ENCODE data around the gene FGFR2. TPM values are rescaled to one million over a fixed set of nuclear protein-coding genes. Genes with fewer than 3 reads are reported as not detected.

FGFR2 gene
- polyA plus RNA-seq, 1 experiment: not detected

DNA sequence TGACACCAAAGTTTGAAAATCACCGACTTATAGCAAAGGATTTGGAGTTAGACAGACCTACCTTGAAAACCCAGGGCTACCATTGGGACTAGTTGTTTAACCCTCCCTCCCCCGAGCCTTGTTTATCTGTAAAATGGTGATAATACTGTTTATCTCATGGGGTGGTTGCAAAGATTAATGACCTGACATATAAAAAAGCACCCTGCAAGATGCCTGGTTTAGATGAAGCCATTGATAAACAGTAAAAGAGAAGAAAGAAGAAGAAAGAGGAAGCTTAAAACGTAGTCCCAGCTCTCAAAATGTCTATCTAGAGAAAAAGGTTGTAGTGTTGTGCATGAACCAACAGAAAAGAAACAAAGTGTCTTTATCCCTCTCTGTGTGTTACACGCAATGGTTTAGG, 145.7 kb downstream of the FGFR2 start:
- Histone ChIP-seq H3K27me3 (ENCODE audit: control insufficient read depth, insufficient read depth, low read length) (no peaks in the 10 kb centered on the region), H3K27ac (ENCODE audit: low read depth, low read length) (no peak overlapping the region), H3K9me3 (ENCODE audit: control insufficient read depth, insufficient read depth, low read length) (peaks cover 47% of the 10 kb centered on the region), H3K4me3 (ENCODE audit: low read depth, low read length) (no peak overlapping the region)
- TF ChIP-seq, protein P1, sequence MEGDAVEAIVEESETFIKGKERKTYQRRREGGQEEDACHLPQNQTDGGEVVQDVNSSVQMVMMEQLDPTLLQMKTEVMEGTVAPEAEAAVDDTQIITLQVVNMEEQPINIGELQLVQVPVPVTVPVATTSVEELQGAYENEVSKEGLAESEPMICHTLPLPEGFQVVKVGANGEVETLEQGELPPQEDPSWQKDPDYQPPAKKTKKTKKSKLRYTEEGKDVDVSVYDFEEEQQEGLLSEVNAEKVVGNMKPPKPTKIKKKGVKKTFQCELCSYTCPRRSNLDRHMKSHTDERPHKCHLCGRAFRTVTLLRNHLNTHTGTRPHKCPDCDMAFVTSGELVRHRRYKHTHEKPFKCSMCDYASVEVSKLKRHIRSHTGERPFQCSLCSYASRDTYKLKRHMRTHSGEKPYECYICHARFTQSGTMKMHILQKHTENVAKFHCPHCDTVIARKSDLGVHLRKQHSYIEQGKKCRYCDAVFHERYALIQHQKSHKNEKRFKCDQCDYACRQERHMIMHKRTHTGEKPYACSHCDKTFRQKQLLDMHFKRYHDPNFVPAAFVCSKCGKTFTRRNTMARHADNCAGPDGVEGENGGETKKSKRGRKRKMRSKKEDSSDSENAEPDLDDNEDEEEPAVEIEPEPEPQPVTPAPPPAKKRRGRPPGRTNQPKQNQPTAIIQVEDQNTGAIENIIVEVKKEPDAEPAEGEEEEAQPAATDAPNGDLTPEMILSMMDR (IDR thresholded peaks at IDR 0.05; ENCODE audit: low read depth, low read length): no peak
- DNase-seq (ENCODE audit: low read depth, low spot score): no peak
- POLR2A ChIA-PET: no interaction called here
- CTCF ChIA-PET: no interaction called here

DNA sequence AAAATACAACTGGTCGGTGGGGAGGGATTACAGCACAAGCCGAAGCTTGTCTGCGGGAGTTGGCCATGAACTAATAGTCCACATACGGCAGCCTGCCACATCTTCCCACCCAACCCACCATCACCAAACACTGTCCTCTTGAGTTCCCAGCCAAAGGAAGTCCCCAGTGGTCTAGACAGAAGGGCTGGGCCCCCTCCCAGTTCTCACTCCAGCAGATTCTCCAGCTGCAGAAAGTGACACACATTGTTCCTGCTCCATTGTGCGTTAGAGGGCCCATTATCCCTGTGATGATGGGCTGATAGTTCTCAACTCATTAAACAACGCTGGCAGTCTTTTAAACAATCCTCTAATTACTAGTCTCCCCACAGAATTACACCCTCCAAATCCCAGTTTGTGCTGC, 148.0 kb downstream of the FGFR2 start:
- no peaks in the 10 kb centered on the region for H3K27me3 ChIP-seq (ENCODE audit: control insufficient read depth, insufficient read depth, low read length)

DNA sequence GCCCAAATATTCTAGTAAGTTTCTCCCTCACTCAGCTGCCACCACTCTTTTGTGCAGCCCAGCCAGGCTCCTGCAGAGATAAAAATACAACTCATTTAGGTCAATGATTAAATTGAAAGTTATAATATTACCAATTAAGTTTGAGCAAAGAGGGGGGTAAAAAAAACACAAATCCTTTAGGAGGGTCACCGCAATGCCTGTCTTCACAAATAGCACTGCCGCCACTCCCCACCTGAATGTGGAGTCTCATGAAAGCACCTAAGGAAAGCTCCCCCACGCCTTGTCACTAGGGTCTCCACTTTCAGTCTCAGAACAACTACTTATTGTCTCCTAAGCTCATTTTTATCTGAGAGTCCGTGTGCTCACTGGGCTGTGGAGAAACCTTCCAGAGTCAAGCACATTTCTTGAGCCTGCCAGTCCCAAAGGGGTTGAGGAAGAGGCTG, 148.7 kb downstream of the FGFR2 start:
- Histone ChIP-seq H3K27ac (ENCODE audit: low read depth, low read length) (no peak overlapping the region), H3K27me3 (ENCODE audit: control insufficient read depth, insufficient read depth, low read length) (no peaks in the 10 kb centered on the region), H3K4me3 (ENCODE audit: low read depth, low read length) (no peak overlapping the region), H3K9me3 (ENCODE audit: control insufficient read depth, insufficient read depth, low read length) (peaks cover 44% of the 10 kb centered on the region)
- CTCF ChIA-PET: no interaction called here
- POLR2A ChIA-PET: no interaction called here
- TF ChIP-seq, protein P1 (IDR thresholded peaks at IDR 0.05; ENCODE audit: low read depth, low read length): no peak
- no peak for DNase-seq (ENCODE audit: low read depth, low spot score)

More for the DNA sequence above, 148.0 kb downstream of the FGFR2 start:
- H3K27ac ChIP-seq (ENCODE audit: low read depth, low read length): no peak overlapping the region
- POLR2A ChIA-PET: no interaction called here
- TF ChIP-seq, protein P1 (IDR thresholded peaks at IDR 0.05; ENCODE audit: low read depth, low read length): no peak
- H3K9me3 ChIP-seq (ENCODE audit: control insufficient read depth, insufficient read depth, low read length): peaks cover 44% of the 10 kb centered on the region
- CTCF ChIA-PET: no interaction called here
- H3K4me3 ChIP-seq (ENCODE audit: low read depth, low read length): no peak overlapping the region
- no peak for DNase-seq (ENCODE audit: low read depth, low spot score)

DNA sequence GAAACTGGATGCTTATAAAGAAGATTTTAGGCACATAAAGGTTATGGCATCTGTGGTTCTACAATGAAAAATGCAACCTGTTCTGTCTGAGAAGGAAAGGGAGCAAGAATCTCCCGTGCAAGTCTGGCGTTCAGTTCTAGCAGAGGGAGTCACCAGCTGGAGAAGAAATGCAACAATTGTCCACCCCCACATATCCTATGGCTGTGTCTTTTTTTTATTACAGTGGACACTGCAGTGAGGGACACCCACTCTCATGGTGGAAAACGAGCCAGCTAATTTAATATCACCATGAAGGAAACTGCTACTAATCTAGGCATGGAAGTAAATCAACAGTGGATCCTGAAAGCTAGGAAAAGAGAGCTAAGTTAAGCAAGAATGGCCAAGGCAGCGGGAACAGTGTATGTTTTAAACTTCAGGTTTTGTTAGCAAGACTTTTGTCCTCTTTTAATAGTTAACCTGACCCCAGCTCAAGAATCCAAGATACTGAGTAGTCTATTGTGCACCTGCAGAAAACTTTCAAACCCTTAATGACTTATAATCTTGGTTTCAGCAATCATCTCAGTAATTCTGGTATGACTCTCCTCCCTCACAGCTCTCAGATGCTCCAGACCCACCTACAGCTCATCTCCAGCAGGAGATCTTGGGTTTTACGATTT, 149.3 kb downstream of the FGFR2 start:
- H3K27ac ChIP-seq (ENCODE audit: low read depth, low read length): no peak overlapping the region
- H3K9me3 ChIP-seq (ENCODE audit: control insufficient read depth, insufficient read depth, low read length): peaks cover 43% of the 10 kb centered on the region
- DNase-seq (ENCODE audit: low read depth, low spot score): no peak
- TF ChIP-seq, protein P1 (IDR thresholded peaks at IDR 0.05; ENCODE audit: low read depth, low read length): no peak
- ChIA-PET POLR2A (no interaction called here), CTCF (no interaction called here)
- H3K27me3 ChIP-seq (ENCODE audit: control insufficient read depth, insufficient read depth, low read length): no peaks in the 10 kb centered on the region
- H3K4me3 ChIP-seq (ENCODE audit: low read depth, low read length): no peak overlapping the region

- Histone ChIP-seq H3K4me3 (ENCODE audit: low read depth, low read length) (no peak overlapping the region), H3K9me3 (ENCODE audit: control insufficient read depth, insufficient read depth, low read length) (peaks cover 38% of the 10 kb centered on the region), H3K27ac (ENCODE audit: low read depth, low read length) (no peak overlapping the region), H3K27me3 (ENCODE audit: control insufficient read depth, insufficient read depth, low read length) (no peaks in the 10 kb centered on the region)
- CTCF ChIA-PET: no interaction called here
- TF ChIP-seq, protein P1 (IDR thresholded peaks at IDR 0.05; ENCODE audit: low read depth, low read length): no peak
- POLR2A ChIA-PET: no interaction called here
- DNase-seq (ENCODE audit: low read depth, low spot score): no peak
Measured at GRCh38 chr10:121444520-121445165, 153.6 kb downstream of the FGFR2 start.
